IPS-18c (cell line): ENCODE data around the gene PREX1.
"Not testable (repeated sequence)": the region's sequence is repeated elsewhere in the genome, so short reads cannot be mapped to it uniquely, and the experiment has no call there.

Experiments used
- H3K4me3 ChIP-seq: 2 replicates; pipeline ENCODE4 v1.7.0; 2013; ENCODE audit warnings: low read depth, mild to moderate bottlenecking, low read length, moderate library complexity; ENCODE audit not compliant: insufficient read depth
- H3K9me3 ChIP-seq: one replicate; pipeline ENCODE4 v1.6.1; 2013; ENCODE audit warnings: mild to moderate bottlenecking, low read length, moderate library complexity; ENCODE audit not compliant: control insufficient read depth, insufficient read depth

The PREX1 gene

DNA sequence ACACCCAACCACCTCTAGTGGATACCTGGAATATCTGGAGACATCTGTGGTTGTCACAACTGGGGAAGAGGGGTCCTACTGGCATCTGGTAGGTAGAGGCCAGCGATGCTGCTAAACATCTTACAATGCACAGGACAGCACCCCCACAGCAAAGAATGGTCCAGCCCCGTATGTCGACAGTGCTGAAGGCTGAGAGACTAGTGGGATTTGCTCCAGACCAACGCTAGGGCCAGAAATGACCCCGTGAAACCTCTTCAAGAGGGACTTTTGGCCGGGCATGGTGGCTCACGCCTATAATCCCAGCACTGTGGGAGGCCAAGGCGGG, 7.2 kb downstream of the PREX1 start:
- no peak overlapping the region for H3K4me3 ChIP-seq
- no peaks in the 10 kb centered on the region for H3K9me3 ChIP-seq

DNA sequence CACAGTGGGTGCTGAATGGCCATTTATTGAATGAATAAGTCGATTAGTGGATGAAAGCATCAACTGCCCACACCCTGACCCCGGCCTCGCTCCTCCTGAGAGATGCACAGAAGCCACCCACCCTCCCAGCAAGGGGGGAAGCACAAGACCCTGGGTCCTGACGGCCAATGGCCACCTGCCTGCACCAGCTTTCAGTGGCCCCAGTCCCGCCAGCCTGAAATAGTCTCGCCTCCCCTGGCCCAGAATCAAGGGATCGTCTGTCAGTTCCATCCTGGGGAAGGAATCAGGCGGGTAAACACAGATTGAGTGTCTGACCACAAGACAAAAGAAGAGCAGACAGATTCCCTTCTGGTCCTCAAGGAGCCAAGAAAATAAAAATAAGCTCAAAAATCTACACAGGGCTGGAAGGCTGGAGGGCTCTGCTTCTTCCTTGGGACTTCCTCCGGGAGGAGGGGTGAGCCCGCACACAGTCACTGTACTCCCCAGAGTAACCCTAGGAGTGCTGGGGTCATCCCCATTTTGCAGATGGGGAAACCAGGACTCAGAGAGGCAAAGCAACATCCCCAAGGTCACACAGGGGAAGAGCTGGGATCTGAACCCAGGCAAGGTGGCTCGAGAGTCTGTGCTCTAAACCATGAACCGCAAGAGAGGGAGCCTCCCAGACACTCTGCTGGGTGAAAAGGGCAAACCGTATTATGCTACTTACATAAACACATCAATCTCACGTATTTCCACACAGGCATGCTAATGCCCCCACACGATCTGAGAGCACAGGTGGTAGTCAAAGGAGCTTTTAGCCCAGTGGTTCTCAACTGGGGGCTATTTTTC, 7.8 kb downstream of the PREX1 start:
- Histone ChIP-seq H3K4me3 (no peak overlapping the region), H3K9me3 (no peaks in the 10 kb centered on the region)

DNA sequence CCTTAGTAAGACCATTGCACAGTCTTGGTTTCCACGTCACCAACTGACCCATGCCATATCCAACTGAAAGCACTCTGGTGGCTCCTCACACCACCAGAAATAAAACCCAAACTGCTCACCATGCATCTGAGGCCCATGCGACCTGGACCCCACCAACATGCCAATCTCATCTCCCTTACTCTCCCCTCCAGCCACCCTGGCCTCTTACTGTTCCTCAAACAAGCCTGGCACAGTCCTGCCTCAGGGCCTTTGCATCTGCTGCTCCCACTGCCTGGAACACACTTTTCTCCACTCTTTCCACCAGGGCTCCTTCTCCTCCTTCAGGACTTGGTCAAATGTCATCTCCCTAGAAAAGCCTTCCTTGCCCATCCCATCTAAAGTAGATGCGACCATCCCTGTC, 8.7 kb downstream of the PREX1 start:
- no peak overlapping the region for H3K4me3 ChIP-seq

DNA sequence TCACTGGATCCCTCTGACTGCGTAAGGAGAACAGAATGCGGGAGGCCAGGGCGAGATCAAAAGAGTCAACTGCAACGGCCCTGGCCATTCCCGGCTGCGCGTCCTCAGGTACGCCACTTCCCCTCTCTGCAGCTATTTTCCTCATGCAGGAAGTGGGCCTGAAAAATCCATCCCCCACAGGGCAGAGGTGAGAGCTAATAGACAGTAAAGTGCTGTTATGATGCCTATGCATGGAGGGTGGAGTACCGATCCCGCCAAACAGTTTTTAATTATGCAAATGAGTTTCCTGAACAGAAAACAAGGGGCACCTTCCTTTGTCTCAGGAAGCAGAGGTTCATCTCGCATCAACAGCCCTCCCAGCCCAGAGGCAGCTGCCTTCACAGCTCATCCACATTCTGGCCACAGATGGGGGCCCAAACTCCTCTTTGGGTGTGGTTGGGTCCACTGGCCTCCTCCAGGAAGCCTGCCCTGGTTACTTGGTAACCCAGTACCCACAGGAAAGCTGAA, 9.3 kb downstream of the PREX1 start:
- Histone ChIP-seq H3K9me3 (no peaks in the 10 kb centered on the region), H3K4me3 (no peak overlapping the region)

More for the DNA sequence above, 8.7 kb downstream of the PREX1 start:
- no peaks in the 10 kb centered on the region for H3K9me3 ChIP-seq

DNA sequence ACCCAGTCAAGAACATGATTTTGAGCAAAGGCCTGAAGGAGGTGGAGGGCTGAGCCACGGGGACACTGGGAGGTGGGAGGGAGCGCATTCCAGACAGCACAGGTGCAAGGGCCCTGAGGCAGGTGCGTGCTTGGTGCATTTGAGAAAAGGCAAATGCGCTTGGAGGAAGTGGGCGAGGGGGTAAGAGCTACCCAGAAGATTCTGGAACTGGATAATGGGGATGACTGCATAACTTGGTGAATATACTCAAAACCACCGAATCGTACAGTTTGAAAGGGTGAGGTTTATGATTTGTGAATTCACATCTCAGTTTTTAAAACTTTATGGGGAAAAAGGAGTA, 9.8 kb downstream of the PREX1 start:
- no peaks in the 10 kb centered on the region for H3K9me3 ChIP-seq
- H3K4me3 ChIP-seq, result no peak overlapping the region

DNA sequence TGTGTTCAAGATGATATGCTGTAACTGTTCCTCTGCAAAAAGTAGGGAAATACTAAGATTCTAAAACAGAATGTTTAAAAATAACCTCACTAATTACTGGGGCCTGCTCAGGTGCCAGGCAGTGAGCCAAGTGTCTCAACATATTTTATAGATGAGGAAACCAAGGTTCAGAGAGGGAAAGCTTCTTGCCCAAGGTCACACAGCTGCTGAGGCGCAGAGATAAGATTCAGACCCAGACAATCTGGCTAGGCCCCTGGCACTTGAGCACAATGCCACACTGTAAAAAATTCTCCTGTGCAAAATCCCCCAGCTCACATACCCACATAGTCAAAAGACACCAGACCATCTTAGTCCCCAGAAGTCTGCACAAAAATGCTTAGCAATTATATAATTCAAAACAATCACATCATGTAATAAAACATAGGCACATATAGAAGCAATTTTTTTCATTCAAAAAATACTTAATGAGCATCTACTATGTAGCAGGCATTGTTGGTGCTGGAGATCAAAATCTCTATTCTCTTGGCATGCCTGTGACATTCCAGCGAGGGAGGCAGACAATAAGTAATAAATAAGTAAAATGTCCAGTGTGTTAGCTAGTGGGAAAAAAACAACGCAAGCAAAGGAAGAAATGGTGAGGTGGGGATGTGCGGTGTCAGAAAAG, 10.3 kb downstream of the PREX1 start:
- Histone ChIP-seq H3K9me3 (no peaks in the 10 kb centered on the region), H3K4me3 (no peak overlapping the region)

DNA sequence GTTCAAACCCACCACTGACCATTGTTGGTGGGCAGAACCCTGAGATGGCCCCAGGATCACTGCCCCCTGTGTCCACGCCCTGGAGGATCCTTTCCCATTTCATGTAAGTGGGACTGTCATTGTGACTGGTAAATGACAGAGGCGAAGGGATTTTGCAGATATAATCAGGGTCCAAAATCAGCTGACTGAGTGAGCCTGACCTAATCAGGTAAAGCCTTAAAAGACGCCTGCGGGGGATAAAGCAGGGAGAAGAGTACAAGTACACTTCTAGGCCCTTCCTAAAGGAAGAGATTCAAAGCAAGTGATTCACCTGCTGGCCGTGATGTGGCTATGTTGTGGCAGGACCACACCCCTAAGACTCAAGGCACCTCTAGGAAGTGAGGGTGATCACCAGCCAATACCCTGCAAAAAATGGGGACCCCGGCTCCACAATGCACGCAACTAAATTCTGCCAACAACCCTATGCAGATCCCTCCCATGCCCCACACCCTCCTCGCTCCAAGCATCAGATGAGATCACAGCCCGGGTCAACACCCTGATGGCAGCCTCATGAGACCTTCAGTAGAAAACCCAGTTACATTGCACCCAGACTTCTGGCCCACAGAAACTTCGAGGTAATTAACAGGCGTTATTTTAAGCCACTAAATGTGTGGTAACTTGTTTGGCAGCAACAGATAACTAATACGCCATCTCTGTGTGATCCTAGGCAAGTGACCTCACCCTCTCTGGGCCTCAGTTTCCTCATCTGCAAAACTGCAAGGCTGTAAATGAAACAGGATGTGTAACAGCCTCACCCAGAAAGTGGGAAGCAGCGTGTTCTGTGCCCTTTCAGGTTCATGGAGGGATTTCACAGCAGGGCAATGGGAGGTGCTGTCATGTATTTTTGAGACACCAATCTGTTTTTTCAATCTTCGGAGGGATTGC, 11.3 kb downstream of the PREX1 start:
- Histone ChIP-seq H3K9me3 (no peaks in the 10 kb centered on the region), H3K4me3 (no peak overlapping the region)

DNA sequence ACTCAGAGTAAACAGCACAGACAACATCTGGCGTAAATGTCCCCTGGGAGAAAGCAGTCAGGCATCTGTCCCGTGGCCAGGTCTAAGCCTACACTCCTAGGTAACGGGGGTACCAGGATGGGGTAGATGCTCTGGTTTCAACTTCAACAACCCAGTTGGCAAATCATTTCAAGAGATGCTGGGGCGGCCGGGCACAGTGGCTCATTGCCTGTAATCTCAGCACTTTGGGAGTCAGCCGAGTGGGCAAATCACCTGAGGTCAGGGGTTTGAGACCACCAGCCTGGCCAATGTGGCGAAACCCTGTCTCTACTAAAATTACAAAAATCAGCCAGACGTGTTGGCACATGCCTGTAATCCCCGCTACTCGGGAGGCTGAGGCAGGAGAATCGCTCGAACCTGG, 12.3 kb downstream of the PREX1 start:
- Histone ChIP-seq H3K4me3 (no peak overlapping the region), H3K9me3 (no peaks in the 10 kb centered on the region)

DNA sequence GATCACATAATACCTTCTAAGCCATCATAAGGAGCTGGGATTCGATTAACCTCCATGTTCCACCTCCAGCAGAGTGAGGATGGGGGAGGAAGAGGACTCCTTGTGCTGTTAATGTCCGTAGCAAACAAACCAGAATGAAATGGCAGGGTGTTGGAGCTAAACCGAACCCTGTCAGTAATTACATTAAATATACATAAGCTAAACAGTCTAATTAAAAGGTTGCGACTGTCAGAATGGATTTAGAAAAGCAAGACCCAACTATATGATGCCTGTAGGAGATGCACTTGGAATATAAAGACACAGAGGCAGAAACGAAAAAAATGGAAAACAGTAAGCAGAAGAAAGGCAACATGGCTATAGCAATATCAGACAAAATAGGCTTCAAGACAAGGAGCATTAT, 13.2 kb downstream of the PREX1 start:
- H3K4me3 ChIP-seq, result no peak overlapping the region
- H3K9me3 ChIP-seq, result no peaks in the 10 kb centered on the region

DNA sequence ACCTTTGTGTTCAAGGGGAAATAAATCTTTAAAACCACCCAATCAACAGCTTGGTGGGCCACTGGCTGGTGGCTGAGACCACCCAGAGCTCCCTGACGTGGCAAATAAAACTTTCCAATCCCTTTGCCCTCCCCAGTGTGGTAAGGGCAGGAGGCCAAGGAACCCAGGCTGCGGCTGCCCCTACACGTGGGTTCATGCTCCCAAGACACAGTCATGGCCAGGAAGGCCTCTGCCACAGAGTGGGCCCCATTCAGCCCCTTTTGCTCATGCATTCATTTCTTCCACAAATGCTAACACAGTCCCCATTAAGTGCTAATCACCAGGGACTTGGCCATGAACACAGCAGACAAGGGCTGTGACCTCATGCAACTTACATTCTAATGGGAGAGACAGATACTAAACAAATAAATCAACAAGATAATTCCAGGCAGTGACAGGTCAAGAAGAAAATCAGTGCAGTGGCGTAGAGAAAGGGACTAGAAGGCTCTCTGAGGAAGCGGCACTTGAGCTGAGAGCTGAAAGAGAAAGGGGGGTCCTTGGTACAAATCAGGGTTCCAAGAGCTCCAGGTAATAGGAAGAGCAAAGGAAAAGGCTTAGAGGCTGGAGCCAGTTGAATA, 13.8 kb downstream of the PREX1 start:
- Histone ChIP-seq H3K9me3 (peaks cover 5% of the 10 kb centered on the region), H3K4me3 (no peak overlapping the region)

DNA sequence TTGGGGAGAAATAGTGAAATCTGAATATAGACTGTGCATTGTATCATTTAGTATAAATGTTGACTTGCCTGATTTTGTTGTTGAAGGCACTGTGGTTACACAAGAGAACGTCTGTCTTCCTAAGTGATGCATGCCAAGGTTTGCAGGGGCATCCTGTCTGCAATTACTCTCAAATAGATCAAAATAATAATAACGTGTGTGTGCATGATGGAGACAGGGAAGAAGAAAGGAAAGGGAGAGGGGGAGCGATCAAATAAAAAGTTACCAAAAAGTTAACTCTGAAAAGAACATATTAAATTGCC, 14.4 kb downstream of the PREX1 start:
- Histone ChIP-seq H3K9me3 (peaks cover 5% of the 10 kb centered on the region), H3K4me3 (no peak overlapping the region)

DNA sequence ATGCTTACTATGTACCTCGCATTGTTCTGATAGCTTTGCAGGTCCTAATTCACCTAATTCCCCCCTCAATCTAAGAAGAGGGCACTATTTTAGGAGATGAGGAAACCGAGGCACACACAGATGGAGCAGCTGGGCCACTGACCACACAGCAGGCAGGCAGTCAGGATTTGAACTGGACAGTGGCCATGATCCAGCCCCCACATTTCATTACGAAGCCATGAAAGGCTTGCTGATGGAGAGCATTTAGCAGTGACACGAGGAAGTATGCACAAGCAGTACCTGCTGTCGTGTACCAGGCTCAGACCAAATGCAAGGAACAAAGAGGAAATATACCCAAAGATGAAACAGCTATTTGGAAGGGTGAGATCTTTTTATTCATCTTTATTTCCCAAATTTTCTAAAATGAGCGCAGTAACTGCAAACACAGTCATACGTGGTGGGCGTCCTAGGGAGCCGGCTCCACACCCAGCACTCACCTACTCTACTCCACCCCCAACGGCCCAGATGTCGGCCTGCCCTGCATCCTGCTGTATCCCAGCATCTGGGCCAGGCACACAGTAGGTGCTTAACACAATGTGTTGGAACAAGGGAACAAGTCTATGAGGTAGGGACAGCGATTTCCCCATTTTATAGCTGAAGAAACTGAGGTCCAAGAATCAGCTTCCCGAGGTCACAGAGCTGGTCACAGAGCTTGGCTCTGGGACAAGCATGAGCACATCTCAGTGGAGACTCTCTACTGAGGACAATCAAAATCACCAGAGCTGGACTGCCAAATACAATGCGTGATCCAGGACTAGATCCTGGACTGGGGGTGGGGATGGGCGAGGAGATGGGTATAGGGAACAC, 15.0 kb downstream of the PREX1 start:
- peaks cover 5% of the 10 kb centered on the region for H3K9me3 ChIP-seq
- no peak overlapping the region for H3K4me3 ChIP-seq

DNA sequence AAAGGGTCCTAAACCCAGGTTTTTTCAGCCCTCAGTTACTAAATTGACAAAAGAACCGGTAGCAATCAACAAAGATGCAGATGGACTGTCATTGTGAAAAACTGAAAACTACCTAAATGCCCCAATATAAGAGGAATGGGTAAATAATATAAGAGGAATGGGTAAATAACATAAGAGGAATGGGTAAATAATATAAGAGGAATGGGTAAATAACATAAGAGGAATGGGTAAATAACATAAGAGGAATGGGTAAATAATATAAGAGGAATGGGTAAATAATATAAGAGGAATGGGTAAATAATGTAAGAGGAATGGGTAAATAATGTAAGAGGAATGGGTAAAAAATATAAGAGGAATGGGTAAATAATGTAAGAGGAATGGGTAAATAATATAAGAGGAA, 15.7 kb downstream of the PREX1 start:
- not testable (repeated sequence) for H3K9me3 ChIP-seq, H3K4me3 ChIP-seq

DNA sequence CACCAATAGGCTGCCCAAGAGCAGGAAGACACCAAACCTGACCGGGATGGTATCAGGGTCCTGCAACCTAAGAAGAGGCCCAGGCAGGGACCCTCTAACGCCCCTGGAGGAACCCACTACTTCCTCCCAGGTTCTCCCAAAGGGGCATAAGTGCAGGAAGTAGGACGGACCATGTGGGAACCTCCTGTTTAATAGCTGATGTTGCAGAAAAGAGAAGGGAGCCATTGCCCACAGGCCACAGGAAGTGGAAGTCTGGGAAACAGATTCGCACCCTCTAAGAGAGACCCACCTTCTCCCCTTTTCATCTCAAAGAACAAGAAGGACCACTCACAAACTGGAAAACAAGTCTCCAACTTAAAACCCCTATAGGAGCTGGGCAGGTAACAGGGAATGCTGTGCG, 18.1 kb downstream of the PREX1 start:
- Histone ChIP-seq H3K4me3 (no peak overlapping the region), H3K9me3 (peaks cover 7% of the 10 kb centered on the region)

DNA sequence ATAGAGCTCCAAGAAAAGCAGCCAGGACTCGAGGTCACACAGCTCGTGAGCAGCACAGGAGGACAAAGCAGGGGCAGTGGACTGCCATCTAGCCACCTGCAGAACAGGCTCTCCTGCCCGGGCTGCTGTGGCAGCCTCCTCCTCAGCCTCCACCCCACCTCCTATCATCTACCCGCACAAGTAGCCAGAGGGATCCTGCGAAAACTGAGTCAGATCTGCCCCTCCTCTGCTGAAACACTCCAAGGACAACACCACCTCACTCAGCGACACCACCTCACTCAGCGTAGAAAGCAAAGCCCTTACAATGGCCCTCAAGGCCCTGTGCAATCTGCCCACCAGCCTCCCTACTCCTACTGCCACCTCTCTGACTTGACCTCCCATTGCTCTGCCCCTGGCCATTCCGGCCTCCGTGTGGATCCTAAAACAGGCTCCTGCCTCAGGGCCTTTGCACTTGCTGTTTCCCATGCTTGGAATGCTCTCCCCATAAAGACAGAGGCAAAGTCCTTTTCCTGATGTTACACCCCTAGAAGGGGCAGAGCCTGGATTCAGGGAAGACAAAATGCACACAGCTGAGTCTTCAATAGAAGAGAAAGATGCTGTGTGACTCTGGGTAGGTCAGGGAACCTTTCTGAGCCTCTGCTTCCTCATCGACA, 19.3 kb downstream of the PREX1 start:
- Histone ChIP-seq H3K9me3 (peaks cover 9% of the 10 kb centered on the region), H3K4me3 (no peak overlapping the region)

DNA sequence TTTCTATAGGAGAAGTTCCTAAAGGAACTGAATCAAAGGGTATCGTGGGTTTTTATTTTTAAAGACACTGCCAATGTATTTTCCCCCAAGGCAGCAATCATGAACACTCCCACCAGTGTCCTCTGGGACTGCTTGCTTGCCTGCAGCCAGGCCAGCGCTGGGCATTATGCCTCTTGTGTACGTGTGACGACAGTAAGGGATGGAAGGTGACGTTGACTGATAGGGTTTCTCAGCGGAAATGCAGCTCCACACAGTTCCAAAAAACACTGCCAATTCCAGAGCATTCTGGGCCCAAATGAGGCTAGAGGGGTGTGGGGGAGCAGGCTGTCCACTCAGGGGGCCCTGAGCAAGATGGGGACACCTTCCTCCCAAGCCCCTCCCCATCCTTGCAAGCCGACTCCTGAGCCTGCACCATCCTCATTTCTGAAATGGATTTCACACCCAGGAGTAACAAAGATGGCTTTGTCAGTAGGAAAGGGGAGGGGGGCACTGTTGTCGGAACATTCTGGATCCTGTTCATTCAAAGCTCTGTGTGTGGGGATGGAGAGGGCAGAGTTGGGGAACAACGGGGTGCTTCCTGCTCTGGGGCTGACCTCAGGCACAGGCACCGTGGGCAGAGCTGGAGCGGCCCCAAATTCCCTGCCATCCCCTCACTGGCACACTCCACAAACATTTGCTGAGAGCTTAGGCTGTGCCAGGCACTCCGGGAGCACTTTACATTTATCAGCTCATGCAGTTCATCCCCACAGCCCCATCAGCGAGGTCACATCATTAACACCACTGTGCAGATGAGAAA, 20.0 kb downstream of the PREX1 start:
- H3K4me3 ChIP-seq, result no peak overlapping the region

More for the DNA sequence above, 20.0 kb downstream of the PREX1 start:
- H3K9me3 ChIP-seq, result peaks cover 9% of the 10 kb centered on the region
